Measurements from ENCODE around the gene NKX6-2. TPM values are rescaled to one million over a fixed set of nuclear protein-coding genes. Genes with fewer than 3 reads are reported as not detected.

NKX6-2 gene
- total RNA-seq, 4 donors from 2014 or later: 0.14 TPM; not detected in 3

DNA sequence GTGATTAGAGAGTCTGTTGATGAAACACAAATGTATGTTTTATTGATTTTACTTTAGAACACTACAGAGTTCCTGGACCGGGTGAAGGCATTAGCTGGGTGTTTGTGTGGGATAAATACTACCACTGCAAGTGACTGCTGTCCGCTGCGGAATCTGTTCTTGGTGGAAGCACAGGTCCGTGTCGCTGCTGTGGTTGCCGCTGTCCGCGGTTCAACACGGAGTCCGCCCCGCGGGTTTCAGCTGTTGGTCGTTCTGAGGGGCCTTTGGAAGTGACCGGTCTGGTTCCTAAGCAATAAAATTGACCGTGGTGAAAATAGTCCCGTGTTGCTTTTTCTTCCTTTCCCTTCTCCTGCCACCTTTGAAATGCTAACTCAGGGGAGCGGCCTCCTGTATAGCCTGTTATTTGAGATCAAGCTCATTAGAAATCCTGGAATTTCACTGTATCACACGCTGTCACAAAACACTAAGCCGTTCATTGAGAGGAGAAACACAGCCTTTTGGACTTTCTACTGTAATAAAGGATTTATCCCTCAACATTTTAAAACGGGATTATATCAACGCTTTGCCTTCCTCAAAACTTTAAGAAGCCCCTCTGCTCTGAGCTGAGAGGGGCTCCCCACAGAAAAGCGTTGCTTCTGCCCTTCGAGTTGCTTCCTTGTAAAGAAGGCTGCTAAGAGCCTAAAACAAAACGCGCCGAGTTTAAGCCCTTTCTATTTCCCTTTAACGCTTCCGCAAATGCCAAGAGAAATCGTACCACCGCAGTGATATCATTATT lies 2.6 kb downstream of the NKX6-2 start:
- Histone ChIP-seq H3K9me3 (peaks cover 0 to 11% of the 10 kb centered on the region in 2 donors), H3K36me3 (no peaks in the 10 kb centered on the region), H3K4me1 (peaks cover 0 to 34% of the 10 kb centered on the region in 2 donors), H3K27me3 (peaks cover 3 to 18% of the 10 kb centered on the region in 2 donors), H3K4me3 (no peak overlapping the region), H3K27ac (no peak overlapping the region)
- no peak for TF ChIP-seq POLR2A (IDR thresholded peaks at IDR 0.05)
- TF ChIP-seq, protein P1, sequence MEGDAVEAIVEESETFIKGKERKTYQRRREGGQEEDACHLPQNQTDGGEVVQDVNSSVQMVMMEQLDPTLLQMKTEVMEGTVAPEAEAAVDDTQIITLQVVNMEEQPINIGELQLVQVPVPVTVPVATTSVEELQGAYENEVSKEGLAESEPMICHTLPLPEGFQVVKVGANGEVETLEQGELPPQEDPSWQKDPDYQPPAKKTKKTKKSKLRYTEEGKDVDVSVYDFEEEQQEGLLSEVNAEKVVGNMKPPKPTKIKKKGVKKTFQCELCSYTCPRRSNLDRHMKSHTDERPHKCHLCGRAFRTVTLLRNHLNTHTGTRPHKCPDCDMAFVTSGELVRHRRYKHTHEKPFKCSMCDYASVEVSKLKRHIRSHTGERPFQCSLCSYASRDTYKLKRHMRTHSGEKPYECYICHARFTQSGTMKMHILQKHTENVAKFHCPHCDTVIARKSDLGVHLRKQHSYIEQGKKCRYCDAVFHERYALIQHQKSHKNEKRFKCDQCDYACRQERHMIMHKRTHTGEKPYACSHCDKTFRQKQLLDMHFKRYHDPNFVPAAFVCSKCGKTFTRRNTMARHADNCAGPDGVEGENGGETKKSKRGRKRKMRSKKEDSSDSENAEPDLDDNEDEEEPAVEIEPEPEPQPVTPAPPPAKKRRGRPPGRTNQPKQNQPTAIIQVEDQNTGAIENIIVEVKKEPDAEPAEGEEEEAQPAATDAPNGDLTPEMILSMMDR (IDR thresholded peaks at IDR 0.05): no peak
- DNase-seq: no peak
- intact Hi-C loops (cut with DNase I; ENCODE audit: low total_unique reads): no loop called here

DNA sequence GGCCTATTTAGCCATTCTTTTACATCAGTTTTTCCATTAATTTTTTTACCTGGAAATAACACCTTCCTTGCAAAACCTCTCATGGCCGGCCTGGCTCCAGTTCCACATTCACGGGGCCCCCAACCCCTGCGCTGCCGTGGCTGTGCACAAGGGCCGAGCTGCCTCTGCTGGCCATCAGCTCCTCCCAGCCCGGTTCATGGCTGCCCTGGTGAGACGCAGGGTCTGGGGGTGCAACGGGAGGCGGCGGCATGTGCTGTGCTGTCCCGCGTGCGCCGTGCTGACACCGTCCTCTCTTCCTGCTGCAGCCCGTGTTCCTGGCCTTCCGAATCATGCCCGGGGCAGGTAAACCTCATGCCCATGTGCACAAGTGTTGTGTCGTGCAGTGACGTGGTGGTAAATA lies 4.4 kb downstream of the NKX6-2 start:
- intact Hi-C loops (cut with DNase I; ENCODE audit: low total_unique reads): no loop called here

DNA sequence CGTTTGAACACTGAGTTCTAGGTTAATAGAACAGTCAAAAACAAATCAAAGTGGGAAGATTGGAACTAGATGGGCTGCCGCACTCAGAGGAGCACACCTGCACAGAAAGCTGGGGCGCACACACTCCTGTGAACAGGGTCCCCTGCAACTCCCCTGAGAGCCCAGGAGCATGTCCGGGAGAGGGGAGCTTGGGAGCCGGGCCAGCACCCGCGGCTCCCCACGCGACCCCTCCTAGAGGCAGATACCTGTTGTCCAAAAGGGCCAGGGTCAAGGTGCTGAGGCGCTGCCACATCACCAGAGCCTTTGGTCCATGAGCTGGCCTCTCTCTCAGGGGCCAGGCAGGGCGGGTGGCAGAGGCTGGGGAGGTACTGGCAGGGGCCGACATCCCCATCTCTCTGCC lies 5.6 kb downstream of the NKX6-2 start:
- Histone ChIP-seq H3K4me3 (no peak overlapping the region), H3K36me3 (no peaks in the 10 kb centered on the region), H3K4me1 (peaks cover 0 to 7% of the 10 kb centered on the region in 2 donors), H3K27me3 (peaks cover 0 to 9% of the 10 kb centered on the region in 2 donors), H3K9me3 (peaks cover 0 to 11% of the 10 kb centered on the region in 2 donors), H3K27ac (no peak overlapping the region)
- DNase-seq: no peak
- TF ChIP-seq, protein P1 (IDR thresholded peaks at IDR 0.05): no peak
- no peak for TF ChIP-seq POLR2A (IDR thresholded peaks at IDR 0.05)
- intact Hi-C loops (cut with DNase I; ENCODE audit: low total_unique reads): no loop called here

More for the DNA sequence above, 4.4 kb downstream of the NKX6-2 start:
- Histone ChIP-seq H3K4me1 (peaks cover 0 to 16% of the 10 kb centered on the region in 2 donors), H3K36me3 (no peaks in the 10 kb centered on the region), H3K27me3 (peaks cover 0 to 13% of the 10 kb centered on the region in 2 donors), H3K9me3 (peaks cover 0 to 11% of the 10 kb centered on the region in 2 donors), H3K27ac (no peak overlapping the region), H3K4me3 (no peak overlapping the region)
- no peak for DNase-seq
- TF ChIP-seq, protein P1 (IDR thresholded peaks at IDR 0.05): no peak
- no peak for TF ChIP-seq POLR2A (IDR thresholded peaks at IDR 0.05)

DNA sequence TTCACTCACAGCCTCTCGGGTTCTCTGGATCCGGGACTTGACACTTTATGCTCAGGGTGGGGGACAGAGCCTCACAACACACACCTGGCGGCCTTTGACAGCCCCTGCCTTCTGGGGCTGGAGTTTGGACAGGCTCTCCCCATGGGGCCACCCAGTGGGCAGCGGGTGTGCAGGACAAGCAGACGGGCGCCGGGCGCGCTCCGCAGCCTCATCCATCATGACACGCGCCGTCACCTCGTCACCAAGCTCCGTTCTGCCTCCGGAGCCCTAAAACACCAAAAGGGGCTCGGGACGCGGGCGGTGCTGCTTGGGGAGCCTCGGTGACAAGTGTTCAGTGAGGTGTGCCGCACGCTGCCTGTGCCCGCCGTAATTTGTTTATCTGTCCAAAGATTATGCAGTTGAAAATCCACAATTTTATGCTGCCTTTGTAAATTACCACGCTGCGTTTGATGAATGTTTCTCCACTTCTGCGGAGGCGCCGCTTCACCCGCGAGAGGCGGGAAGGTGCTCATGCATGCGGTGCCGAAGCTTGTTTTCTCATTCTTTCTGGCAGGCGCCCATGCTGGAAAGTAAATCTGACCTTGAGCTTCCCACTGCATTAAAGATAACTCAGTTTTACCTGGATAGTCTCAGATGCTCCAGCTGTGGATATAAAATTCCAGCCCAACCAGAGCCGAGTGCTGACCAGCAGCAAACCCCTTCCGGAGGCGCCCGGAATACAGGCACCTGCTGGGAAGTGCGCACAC lies 6.2 kb downstream of the NKX6-2 start:
- intact Hi-C loops (cut with DNase I; ENCODE audit: low total_unique reads): no loop called here

DNA sequence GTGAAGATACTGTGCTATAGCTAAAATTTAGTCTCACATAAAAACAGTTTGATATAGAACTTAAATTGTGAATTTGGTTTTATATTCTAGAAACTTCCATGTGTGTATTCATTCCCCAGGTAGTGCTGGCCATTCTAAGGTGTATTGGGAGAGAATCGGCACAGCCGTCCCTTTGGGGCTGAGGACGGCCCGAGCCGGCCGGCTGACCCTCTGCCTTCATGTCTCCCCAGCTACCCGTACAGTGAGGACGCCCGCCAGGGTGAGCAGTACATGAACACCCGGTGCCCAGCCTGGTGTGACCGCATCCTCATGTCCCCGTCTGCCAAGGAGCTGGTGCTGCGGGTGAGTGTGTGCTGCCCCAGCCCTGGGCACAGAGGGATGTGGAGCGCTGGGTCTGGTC lies 8.5 kb downstream of the NKX6-2 start:
- Histone ChIP-seq H3K4me1 (no peaks in the 10 kb centered on the region), H3K27ac (no peak overlapping the region), H3K4me3 (no peak overlapping the region), H3K27me3 (no peaks in the 10 kb centered on the region), H3K9me3 (no peaks in the 10 kb centered on the region), H3K36me3 (no peaks in the 10 kb centered on the region)
- intact Hi-C loops (cut with DNase I; ENCODE audit: low total_unique reads): no loop called here
- TF ChIP-seq, protein P1 (IDR thresholded peaks at IDR 0.05): no peak
- no peak for TF ChIP-seq POLR2A (IDR thresholded peaks at IDR 0.05)
- DNase-seq: no peak

More for the DNA sequence above, 6.2 kb downstream of the NKX6-2 start:
- H3K4me1 ChIP-seq: peaks cover 0 to under 1% of the 10 kb centered on the region in 2 donors
- H3K4me3 ChIP-seq: no peak overlapping the region
- H3K9me3 ChIP-seq: peaks cover 0 to 11% of the 10 kb centered on the region in 2 donors
- H3K27me3 ChIP-seq: peaks cover 0 to 5% of the 10 kb centered on the region in 2 donors
- H3K27ac ChIP-seq: no peak overlapping the region
- DNase-seq: no peak
- no peaks in the 10 kb centered on the region for H3K36me3 ChIP-seq
- TF ChIP-seq POLR2A (IDR thresholded peaks at IDR 0.05): no peak

Measured in uterus (tissue), 4 donors.